ENCODE measurements around the gene CATSPER1. TPM values are rescaled to one million over a fixed set of nuclear protein-coding genes. Genes with fewer than 3 reads are reported as not detected.

CATSPER1 gene
- total RNA-seq, result 1 to 10 TPM in 3 of 7 donors, under 1 TPM in 2, not detected in 2; 0.70 to 1.2 (median 1.1) TPM
- under 1 TPM; 0.30 to 0.51 (median 0.50) TPM for polyA plus RNA-seq
- long read RNA-seq, donor 1, partial matches to known transcripts, result 105 of 143 reads
- long read RNA-seq, donor 1, other reads (novel, unspliced or antisense), result 38 of 143 reads
- long read RNA-seq, donor 2, result 0 reads

- intact Hi-C loops (cut with DNase I; ENCODE audit: low total_unique reads), result no loop called here
- no peak within 1 kb of the TSS for H3K4me3 ChIP-seq
- H3K27ac ChIP-seq, result no peak within 1 kb of the TSS
- DNase-seq, result no peak
- H3K36me3 ChIP-seq, result no peaks in the 10 kb centered on the region
- TF ChIP-seq CTCF (IDR thresholded peaks at IDR 0.05 in 8 of 11, conservative IDR thresholded peaks at IDR 0.05 in 3 of 11) (no peak), POLR2AphosphoS5 (IDR thresholded peaks at IDR 0.05) (no peak), POLR2A (IDR thresholded peaks at IDR 0.05) (no peak)
- H3K9me3 ChIP-seq, result no peaks in the 10 kb centered on the region
- peaks cover 6 to 22% (median 19%) of the 10 kb centered on the region in 6 donors for H3K4me1 ChIP-seq
- H3K27me3 ChIP-seq (replicated peaks in 1 of 7), result peaks cover 0 to 19% (median 4%) of the 10 kb centered on the region in 7 donors
- 86 to 92% (median 90%) methylated on average over 16 to 18 of the region's 18 CpGs for WGBS, 5 donors
Observed at GRCh38 chr11:66026017-66026529, at the start of gene CATSPER1. TSS of gene CATSPER1 (minus strand) at chr11:66026479. CDS start at chr11:66026379, 100 bp downstream.

DNA sequence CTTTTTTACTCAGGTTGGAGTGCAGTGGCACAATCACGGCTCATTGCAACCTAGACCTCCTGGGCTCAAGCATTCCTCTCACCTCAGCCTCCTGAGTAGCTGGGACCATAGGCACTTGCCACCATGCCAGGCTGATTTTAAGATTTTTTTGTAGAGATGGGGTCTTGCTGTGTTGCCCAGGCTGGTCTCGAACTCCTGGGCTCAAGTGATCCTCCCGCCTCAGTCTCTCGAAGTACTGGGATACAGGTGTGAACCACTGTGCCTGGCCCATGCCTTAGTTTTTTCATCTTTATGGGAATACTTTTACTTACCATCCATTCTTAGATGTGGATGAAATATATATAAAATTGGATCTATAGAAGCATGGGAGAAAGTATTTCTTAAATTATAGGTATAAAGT is 49.0 kb upstream of the CATSPER1 start:
- Histone ChIP-seq H3K27ac (no peak overlapping the region), H3K9me3 (no peaks in the 10 kb centered on the region), H3K4me3 (no peak overlapping the region), H3K4me1 (peaks cover 37 to 94% (median 55%) of the 10 kb centered on the region in 6 donors), H3K36me3 (peaks cover 0 to 42% (median 11%) of the 10 kb centered on the region in 6 donors), H3K27me3 (replicated peaks in 1 of 7) (no peaks in the 10 kb centered on the region)
- intact Hi-C loops (cut with DNase I; ENCODE audit: low total_unique reads), result no loop called here
- WGBS, 5 donors, result 94 to 99% (median 96%) methylated on average over 4 of the region's 4 CpGs
- DNase-seq, result no peak
- TF ChIP-seq CTCF (IDR thresholded peaks at IDR 0.05 in 8 of 11, conservative IDR thresholded peaks at IDR 0.05 in 3 of 11) (no peak), POLR2A (IDR thresholded peaks at IDR 0.05) (no peak), POLR2AphosphoS5 (IDR thresholded peaks at IDR 0.05) (no peak)

GRCh38 chr11:66073669-66074068 is 47.4 kb upstream of the CATSPER1 start:
- TF ChIP-seq POLR2AphosphoS5 (IDR thresholded peaks at IDR 0.05), result no peak
- TF ChIP-seq POLR2A (IDR thresholded peaks at IDR 0.05), result no peak
- TF ChIP-seq CTCF (IDR thresholded peaks at IDR 0.05 in 8 of 11, conservative IDR thresholded peaks at IDR 0.05 in 3 of 11), result no peak
- Histone ChIP-seq H3K36me3 (peaks cover 0 to 46% (median 11%) of the 10 kb centered on the region in 6 donors), H3K27me3 (replicated peaks in 1 of 7) (no peaks in the 10 kb centered on the region), H3K27ac (peak overlapping the region in 4 of 8 donors; percentile 1 to 99 (median 51)), H3K4me3 (no peak overlapping the region), H3K9me3 (no peaks in the 10 kb centered on the region), H3K4me1 (peaks cover 30 to 89% (median 51%) of the 10 kb centered on the region in 6 donors)
- intact Hi-C loops (cut with DNase I; ENCODE audit: low total_unique reads), result no loop called here
- WGBS, 5 donors, result 95 to 100% (median 98%) methylated on average over 1 of the region's 1 CpG
- DNase-seq, result no peak

GRCh38 chr11:66072518-66072917 is 46.2 kb upstream of the CATSPER1 start:
- Histone ChIP-seq H3K4me1 (peaks cover 33 to 89% (median 54%) of the 10 kb centered on the region in 6 donors), H3K9me3 (no peaks in the 10 kb centered on the region), H3K4me3 (peak overlapping the region in 3 of 8 donors; percentile 76 to 98 (median 88)), H3K36me3 (peaks cover 0 to 57% (median 19%) of the 10 kb centered on the region in 6 donors), H3K27me3 (replicated peaks in 1 of 7) (no peaks in the 10 kb centered on the region), H3K27ac (peak overlapping the region in 7 of 8 donors; percentile 44 to 99 (median 98))
- intact Hi-C loops (cut with DNase I; ENCODE audit: low total_unique reads), result no loop called here
- WGBS, 5 donors, result 80 to 86% (median 85%) methylated on average over 8 of the region's 8 CpGs
- no peak for DNase-seq
- TF ChIP-seq CTCF (IDR thresholded peaks at IDR 0.05 in 8 of 11, conservative IDR thresholded peaks at IDR 0.05 in 3 of 11) (no peak), POLR2AphosphoS5 (IDR thresholded peaks at IDR 0.05) (no peak), POLR2A (IDR thresholded peaks at IDR 0.05) (no peak)
